ENCODE data around the gene GLIS1. TPM values are rescaled to one million over a fixed set of nuclear protein-coding genes. Genes with fewer than 3 reads are reported as not detected.

Gene GLIS1
- total and polyA plus RNA-seq, 2 of the 8 experiments (the other 6 are each of a cell fraction or from before 2014, with no cell fraction given), result 0.15 to 0.22 TPM

DNA sequence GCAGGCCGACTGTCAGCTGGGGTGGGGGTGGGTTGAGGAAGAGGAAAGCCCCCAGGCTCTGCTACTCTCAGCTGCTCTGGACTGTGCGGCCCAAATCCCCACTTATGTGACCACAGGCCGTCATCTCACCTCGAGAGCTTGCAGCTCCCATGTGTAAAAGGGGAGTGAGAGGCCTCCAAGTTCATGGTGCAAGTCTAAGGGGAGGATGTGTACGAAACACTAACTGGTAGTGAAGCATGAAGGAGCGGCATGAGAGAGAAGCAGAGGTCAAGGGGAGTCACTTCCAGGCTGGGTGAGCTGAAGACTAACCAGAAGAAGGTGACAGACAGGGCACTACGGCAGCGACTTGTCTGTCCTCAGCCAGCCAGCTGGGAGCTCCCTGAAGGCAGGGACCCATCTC is 43.8 kb downstream of the GLIS1 start (continued):
- TF ChIP-seq HDAC6 (IDR thresholded peaks at IDR 0.05; ENCODE audit: low read depth, low read length) (no peak), SIRT6 (IDR thresholded peaks at IDR 0.05; ENCODE audit: low read length) (no peak), TAF7 (optimal IDR thresholded peaks at IDR 0.05; ENCODE audit: borderline replicate concordance, low read depth, low read length) (no peak)

Data from H1 (cell line).